SK-N-SH (cell line): ENCODE data around the gene CNOT1. TPM values are rescaled to one million over a fixed set of nuclear protein-coding genes. Genes with fewer than 3 reads are reported as not detected.

Experiments
- CTCF ChIA-PET: fragments of 300-600, 350-600 bp; formaldehyde crosslinking; extraction: SDS; loops from one replicate; lab custom pipeline; 2021; lab: Yijun Ruan, JAX
- POLR2A ChIA-PET: fragments of 350-600 bp; sonication (Branson Sonifier 250); formaldehyde crosslinking; extraction: SDS; loops from one replicate; lab custom pipeline; 2020; ENCODE audit warnings: antibody characterized with exemption, inconsistent platforms; lab: Yijun Ruan, JAX
- DNase-seq: peaks from one replicate; pipeline ENCODE4 v3.0.0; 2012
- H2AFZ ChIP-seq: fragments of 200-600 bp; sonication (generic); 2 replicates; pipeline ENCODE4 v1.8.1; 2016; ENCODE audit warnings: antibody characterized with exemption, mild to moderate bottlenecking, low read depth
- H3F3A ChIP-seq: fragments of 200-600 bp; sonication (generic); replicated peaks from 2 replicates; pipeline ENCODE3; 2016; ENCODE audit warnings: antibody characterized with exemption, mild to moderate bottlenecking; ENCODE audit not compliant: insufficient read depth
- H3K27ac ChIP-seq, 2 experiments: fragments of 200-500 bp in 1 of 2; fragments of 200-600 bp in 1 of 2; sonication (Bioruptor generic) in 1 of 2; sonication (generic), shearing (Covaris generic) in 1 of 2; 2 replicates each; pipeline versions ENCODE4 v1.5.1 to v1.6.1; 2014 to 2016; ENCODE audit warnings: low read depth in 2 of 2, inconsistent platforms in 1 of 2, low read length in 1 of 2, mild to moderate bottlenecking in 1 of 2, mixed read lengths in 1 of 2
- H3K27me3 ChIP-seq: fragments of 200-600 bp; sonication (generic), shearing (Covaris generic); 2 replicates; pipeline ENCODE4 v1.6.1; 2016; ENCODE audit warnings: mixed run types; ENCODE audit not compliant: insufficient read depth
- H3K36me3 ChIP-seq, 2 experiments: fragments of 200-500 bp in 1 of 2; fragments of 200-600 bp in 1 of 2; sonication (Bioruptor generic) in 1 of 2; sonication (generic) in 1 of 2; replicated peaks in 1 of 2; 2 replicates each; pipeline versions ENCODE3 to v1.5.1; 2014 to 2016; ENCODE audit warnings: low read length in 1 of 2, mild to moderate bottlenecking in 1 of 2; ENCODE audit not compliant: insufficient read depth in 2 of 2, control insufficient read depth in 1 of 2
- H3K4me1 ChIP-seq, 2 experiments: fragments of 200-500 bp in 1 of 2; fragments of 200-600 bp in 1 of 2; sonication (Bioruptor generic) in 1 of 2; sonication (generic), shearing (Covaris generic) in 1 of 2; 2 replicates each; pipeline versions ENCODE4 v1.5.1 to v1.6.1; 2014 to 2016; ENCODE audit warnings: low read depth in 1 of 2, low read length in 1 of 2, mixed run types in 1 of 2; ENCODE audit not compliant: insufficient read depth in 2 of 2, control insufficient read depth in 1 of 2
- H3K4me2 ChIP-seq: fragments of 200-600 bp; sonication (generic), shearing (Covaris generic); 2 replicates; pipeline ENCODE4 v1.6.1; 2017; ENCODE audit warnings: mixed run types
- H3K4me3 ChIP-seq, 2 experiments: fragments of 200-500 bp in 1 of 2; fragments of 200-600 bp in 1 of 2; sonication (Bioruptor generic) in 1 of 2; sonication (generic), shearing (Covaris generic) in 1 of 2; 2 replicates each; pipeline versions ENCODE4 v1.5.1 to v1.8.1; 2014 to 2016; ENCODE audit warnings: low read depth in 2 of 2, inconsistent platforms in 1 of 2, low read length in 1 of 2, mild to moderate bottlenecking in 1 of 2, mixed read lengths in 1 of 2, moderate library complexity in 1 of 2
- H3K79me2 ChIP-seq: fragments of 200-600 bp; sonication (generic); 2 replicates; pipeline ENCODE4 v1.8.1; 2017; ENCODE audit warnings: mild to moderate bottlenecking; ENCODE audit not compliant: insufficient read depth
- H3K9ac ChIP-seq: fragments of 200-600 bp; sonication (generic); 2 replicates; pipeline ENCODE4 v1.6.1; 2017; ENCODE audit warnings: mixed run types
- H3K9me2 ChIP-seq: fragments of 200-600 bp; sonication (generic); 2 replicates; pipeline ENCODE4 v1.6.1; 2017; ENCODE audit warnings: mixed run types
- H3K9me3 ChIP-seq: fragments of 200-600 bp; sonication (generic); 2 replicates; pipeline ENCODE4 v1.6.1; 2017; ENCODE audit warnings: mixed run types, mild to moderate bottlenecking, moderate library complexity
- H4K20me1 ChIP-seq: fragments of 200-600 bp; sonication (generic); 2 replicates; pipeline ENCODE4 v1.6.1; 2017; ENCODE audit warnings: mild to moderate bottlenecking, mixed run types; ENCODE audit not compliant: insufficient read depth
- CHD2 ChIP-seq: fragments of 150-350 bp; IDR thresholded peaks from 2 replicates; pipeline ENCODE4 v1.6.1; 2018; ENCODE audit warnings: low read length; ENCODE audit not compliant: partially characterized antibody
- CTCF ChIP-seq: fragments of 200-600 bp; sonication (generic); IDR thresholded peaks from 2 replicates; pipeline ENCODE4 v1.6.1; 2017; ENCODE audit warnings: antibody characterized with exemption, mild to moderate bottlenecking, moderate library complexity
- ELF1 ChIP-seq: IDR thresholded peaks from 2 replicates; pipeline ENCODE4 v1.4.0; 2012
- EZH2phosphoT487 ChIP-seq: fragments of 200-600 bp; sonication (generic); IDR thresholded peaks from 2 replicates; pipeline ENCODE4 v1.6.1; 2017; ENCODE audit warnings: low read depth, mixed run types, mild to moderate bottlenecking, antibody characterized with exemption, moderate library complexity, borderline replicate concordance
- JUND ChIP-seq: IDR thresholded peaks from 2 replicates; pipeline ENCODE4 v1.4.0; 2012
- MAX ChIP-seq: IDR thresholded peaks from 2 replicates; pipeline ENCODE4 v1.4.0; 2012; ENCODE audit warnings: low read depth
- MEF2A ChIP-seq: IDR thresholded peaks from 2 replicates; pipeline ENCODE4 v1.4.0; 2012; ENCODE audit warnings: low read depth, borderline replicate concordance
- NFIC ChIP-seq: IDR thresholded peaks from 2 replicates; pipeline ENCODE4 v1.4.0; 2012; ENCODE audit warnings: borderline replicate concordance
- NRF1 ChIP-seq: IDR thresholded peaks from 2 replicates; pipeline ENCODE4 v1.6.1; 2012; ENCODE audit warnings: low read depth, mild to moderate bottlenecking, low read length
- RCOR1 ChIP-seq: fragments of 150-350 bp; IDR thresholded peaks from 2 replicates; pipeline ENCODE4 v1.6.1; 2017; ENCODE audit warnings: antibody characterized with exemption, low read length
- RXRA ChIP-seq: IDR thresholded peaks from 2 replicates; pipeline ENCODE4 v1.4.0; 2012; ENCODE audit warnings: low read depth, mild to moderate bottlenecking, borderline replicate concordance
- SIN3A ChIP-seq: IDR thresholded peaks from 2 replicates; pipeline ENCODE4 v1.6.1; 2012; ENCODE audit warnings: low read depth, mild to moderate bottlenecking, low read length, moderate library complexity, borderline replicate concordance
- USF1 ChIP-seq: IDR thresholded peaks from 2 replicates; pipeline ENCODE4 v1.4.0; 2012; ENCODE audit warnings: low read depth, borderline replicate concordance
- USF2 ChIP-seq: fragments of 150-350 bp; IDR thresholded peaks from 2 replicates; pipeline ENCODE4 v1.6.1; 2017; ENCODE audit warnings: antibody characterized with exemption, low read length, low read depth, borderline replicate concordance
- WGBS: methylation state at CpG from one replicate; pipeline ENCODE4 v1.1.6; 2017; ENCODE audit warnings: low lambda C conversion rate; 5-methylcytosine and 5-hydroxymethylcytosine counted together
- polyA plus RNA-seq, 3 experiments: library from polyadenylated mRNA; depleted of rRNA; stranded (reverse); fragments of >200 nt; gene quantifications; 2 replicates each; pipeline ENCODE4 v1.2.3, GENCODE V29; 2012

The CNOT1 gene
- polyA plus RNA-seq, 1 of the 3 experiments (the other 2 are of a cell fraction): 77.8 TPM

GRCh38 chr16:58615280-58615679 lies 14.3 kb downstream of the CNOT1 start:
- Histone ChIP-seq H3K4me3 (no peak overlapping the region), H3K79me2 (peaks cover 100% of the 10 kb centered on the region), H2AFZ (no peak overlapping the region), H3F3A (peaks cover 8% of the 10 kb centered on the region), H3K9ac (no peak overlapping the region)
- TF ChIP-seq NRF1 (no peak), USF2 (no peak), CTCF (no peak), MEF2A (no peak), RCOR1 (no peak), CHD2 (no peak), MAX (no peak), SIN3A (no peak), NFIC (no peak), JUND (no peak), RXRA (no peak), EZH2phosphoT487 (no peak), USF1 (no peak)
- TF ChIP-seq, all 33 proteins: peak for 0
- DNase-seq: no peak
- ChIA-PET CTCF (interaction anchor here (0.7 kb wide), 1 partner anchor 46 kb away, joined by 3 read pairs; no protein-coding TSS in a partner anchor), POLR2A (no interaction called here)
- H3K4me2 ChIP-seq: no peak overlapping the region
- H3K9me2 ChIP-seq: no peaks in the 10 kb centered on the region
- peak overlapping the region in 1 of 2 experiments; percentile 35; a peak in 2 of 4 replicates for H3K27ac ChIP-seq
- WGBS: 85% methylated on average over 3 of the region's 3 CpGs
- H3K27me3 ChIP-seq: no peaks in the 10 kb centered on the region
- no peaks in the 10 kb centered on the region for H3K4me1 ChIP-seq
- no peaks in the 10 kb centered on the region for H3K9me3 ChIP-seq
- peaks cover 2 to 29% of the 10 kb centered on the region in 2 experiments for H3K36me3 ChIP-seq
- peaks cover 78% of the 10 kb centered on the region for H4K20me1 ChIP-seq

GRCh38 chr16:58614860-58615259 lies 14.8 kb downstream of the CNOT1 start:
- H2AFZ ChIP-seq: no peak overlapping the region
- H3K9me2 ChIP-seq: no peaks in the 10 kb centered on the region
- no peaks in the 10 kb centered on the region for H3K9me3 ChIP-seq
- peaks cover 2 to 29% of the 10 kb centered on the region in 2 experiments for H3K36me3 ChIP-seq
- no peak overlapping the region for H3K4me3 ChIP-seq
- CTCF ChIA-PET: interaction anchor here (0.7 kb wide), 1 partner anchor 46 kb away, joined by 3 read pairs; no protein-coding TSS in a partner anchor
- no peaks in the 10 kb centered on the region for H3K27me3 ChIP-seq
- H3K4me2 ChIP-seq: no peak overlapping the region
- DNase-seq: no peak
- TF ChIP-seq USF2 (no peak), ELF1 (no peak)
- POLR2A ChIA-PET: no interaction called here
- H3K27ac ChIP-seq: peak overlapping the region in 1 of 2 experiments; percentile 35; a peak in 2 of 4 replicates
- peaks cover 8% of the 10 kb centered on the region for H3F3A ChIP-seq
- no peaks in the 10 kb centered on the region for H3K4me1 ChIP-seq
- 100% methylated on average over 1 of the region's 6 CpGs for WGBS
- peaks cover 100% of the 10 kb centered on the region for H3K79me2 ChIP-seq
- H3K9ac ChIP-seq: no peak overlapping the region
- H4K20me1 ChIP-seq: peaks cover 78% of the 10 kb centered on the region
